OCI-LY7 (cell line): ENCODE measurements around the gene VSNL1. TPM values are rescaled to one million over a fixed set of nuclear protein-coding genes. Genes with fewer than 3 reads are reported as not detected.

Experiments
- BruUV-seq: library from RNA; stranded (reverse); fragments of 400-500 nt; replicated peaks from 2 replicates; lab custom pipeline; 2021; lab: Mats Ljungman, UMichigan
- CTCF ChIA-PET: fragments of 300-600 bp; sonication (Branson Sonifier 250); formaldehyde crosslinking; loops from one replicate; lab custom pipeline; 2022; ENCODE audit warnings: antibody characterized with exemption; ENCODE audit not compliant: unreplicated experiment; lab: Charles Lee
- POLR2A ChIA-PET: fragments of 300-600 bp; sonication (Branson Sonifier 250); formaldehyde crosslinking; loops from one replicate; lab custom pipeline; 2022; ENCODE audit warnings: antibody characterized with exemption; lab: Charles Lee
- DNase-seq: peaks from one replicate; pipeline ENCODE4 v3.0.0-alpha.2; 2015; ENCODE audit warnings: low spot score
- H2AFZ ChIP-seq: fragments of 200-600 bp; sonication (generic), shearing (Covaris generic); 2 replicates; pipeline ENCODE4 v1.6.1; 2014; ENCODE audit warnings: mild to moderate bottlenecking, antibody characterized with exemption, low read length, moderate library complexity
- H3K27ac ChIP-seq: fragments of 200-600 bp; sonication (generic); 2 replicates; pipeline ENCODE4 v1.5.1; 2014; ENCODE audit warnings: mixed run types, low read depth, mild to moderate bottlenecking, moderate library complexity, low read length, inconsistent platforms; ENCODE audit not compliant: poor library complexity, severe bottlenecking
- H3K36me3 ChIP-seq: fragments of 200-600 bp; sonication (generic); 2 replicates; pipeline ENCODE4 v1.6.1; 2014; ENCODE audit warnings: mild to moderate bottlenecking, antibody characterized with exemption, low read length, moderate library complexity, mixed read lengths; ENCODE audit not compliant: insufficient read depth
- H3K4me1 ChIP-seq: fragments of 200-600 bp; sonication (generic); 2 replicates; pipeline ENCODE4 v1.5.1; 2014; ENCODE audit warnings: mild to moderate bottlenecking, low read length; ENCODE audit not compliant: insufficient read depth, poor library complexity, severe bottlenecking
- H3K4me2 ChIP-seq: fragments of 200-600 bp; sonication (generic); 2 replicates; pipeline ENCODE4 v1.6.1; 2014; ENCODE audit warnings: mild to moderate bottlenecking, low read length
- H3K4me3 ChIP-seq: fragments of 200-600 bp; sonication (generic); 2 replicates; pipeline ENCODE4 v1.5.1; 2014; ENCODE audit warnings: mild to moderate bottlenecking, low read depth, low read length; ENCODE audit not compliant: poor library complexity, severe bottlenecking
- H3K79me2 ChIP-seq: fragments of 200-600 bp; sonication (generic); 2 replicates; pipeline ENCODE4 v1.6.1; 2016; ENCODE audit warnings: low read depth, mild to moderate bottlenecking, low read length, moderate library complexity, mixed read lengths; ENCODE audit not compliant: insufficient read depth
- H3K9me2 ChIP-seq: fragments of 200-600 bp; sonication (generic); 2 replicates; pipeline ENCODE4 v1.6.1; 2016; ENCODE audit warnings: mild to moderate bottlenecking, low read length, mixed read lengths; ENCODE audit not compliant: insufficient read depth
- H3K9me3 ChIP-seq: fragments of 200-600 bp; sonication (generic); 2 replicates; pipeline ENCODE4 v1.6.1; 2014; ENCODE audit warnings: mild to moderate bottlenecking, mixed run types, low read length, mixed read lengths
- H4K20me1 ChIP-seq: fragments of 200-600 bp; sonication (generic); 2 replicates; pipeline ENCODE4 v1.6.1; 2014; ENCODE audit warnings: mild to moderate bottlenecking, antibody characterized with exemption, low read length, moderate library complexity, mixed read lengths; ENCODE audit not compliant: insufficient read depth
- EZH2phosphoT487 ChIP-seq: fragments of 200-600 bp; sonication (generic); IDR thresholded peaks from 2 replicates; pipeline ENCODE4 v1.6.1; 2018; ENCODE audit warnings: low read depth, borderline replicate concordance, mild to moderate bottlenecking, mixed run types, antibody characterized with exemption, low read length, moderate library complexity, mixed read lengths
- intact Hi-C: fragments of 100-400 bp; cut with micrococcal nuclease; formaldehyde crosslinking; loops from one replicate; pipeline ENCODE4 v1.10.0; 2022; ENCODE audit not compliant: unreplicated experiment
- total RNA-seq, 2 experiments: library from RNA; depleted of rRNA in 1 of 2; stranded (reverse); fragments of >200 nt in 1 of 2; shearing (Covaris generic) in 1 of 2; gene quantifications; 2 replicates each; pipeline ENCODE4 v1.2.3, GENCODE V29; 2014 to 2022
- TF ChIP-seq, protein P1 (sequence below): fragments of 200-600 bp; sonication (generic); conservative IDR thresholded peaks from 2 replicates; pipeline ENCODE4 v1.5.1; 2014; ENCODE audit warnings: mild to moderate bottlenecking, antibody characterized with exemption, low read length, moderate library complexity, mixed read lengths

VSNL1 gene
- total RNA-seq, 2 experiments from 2014 or later: not detected

DNA sequence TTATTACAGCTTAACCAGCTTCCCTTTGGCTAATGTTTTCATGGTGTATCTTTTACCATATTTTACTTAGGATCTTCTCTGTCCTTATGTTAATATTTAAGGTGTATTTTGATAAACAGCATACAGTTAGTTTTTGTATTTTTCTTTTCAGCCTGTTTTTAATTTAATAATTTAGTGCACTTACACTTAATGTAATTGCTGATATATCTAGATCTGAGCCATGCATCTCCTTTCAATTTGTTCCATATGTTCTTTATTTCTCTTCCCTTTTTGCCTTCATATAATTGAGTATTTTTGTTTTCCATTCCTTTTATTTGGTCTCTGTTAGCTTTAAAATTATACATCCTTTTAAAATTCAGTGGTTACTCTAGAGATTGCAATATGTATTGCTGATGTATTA is 134.3 kb downstream of the VSNL1 start:
- Histone ChIP-seq H2AFZ (no peak overlapping the region), H3K9me2 (no peaks in the 10 kb centered on the region), H3K36me3 (peaks cover 70% of the 10 kb centered on the region), H4K20me1 (no peaks in the 10 kb centered on the region), H3K4me3 (no peak overlapping the region), H3K27ac (no peak overlapping the region), H3K79me2 (no peaks in the 10 kb centered on the region), H3K9me3 (no peaks in the 10 kb centered on the region), H3K4me2 (no peak overlapping the region), H3K4me1 (no peaks in the 10 kb centered on the region)
- BruUV-seq: no TSS peak
- no peak for DNase-seq
- CTCF ChIA-PET: no interaction called here
- TF ChIP-seq EZH2phosphoT487: no peak
- TF ChIP-seq, protein P1, sequence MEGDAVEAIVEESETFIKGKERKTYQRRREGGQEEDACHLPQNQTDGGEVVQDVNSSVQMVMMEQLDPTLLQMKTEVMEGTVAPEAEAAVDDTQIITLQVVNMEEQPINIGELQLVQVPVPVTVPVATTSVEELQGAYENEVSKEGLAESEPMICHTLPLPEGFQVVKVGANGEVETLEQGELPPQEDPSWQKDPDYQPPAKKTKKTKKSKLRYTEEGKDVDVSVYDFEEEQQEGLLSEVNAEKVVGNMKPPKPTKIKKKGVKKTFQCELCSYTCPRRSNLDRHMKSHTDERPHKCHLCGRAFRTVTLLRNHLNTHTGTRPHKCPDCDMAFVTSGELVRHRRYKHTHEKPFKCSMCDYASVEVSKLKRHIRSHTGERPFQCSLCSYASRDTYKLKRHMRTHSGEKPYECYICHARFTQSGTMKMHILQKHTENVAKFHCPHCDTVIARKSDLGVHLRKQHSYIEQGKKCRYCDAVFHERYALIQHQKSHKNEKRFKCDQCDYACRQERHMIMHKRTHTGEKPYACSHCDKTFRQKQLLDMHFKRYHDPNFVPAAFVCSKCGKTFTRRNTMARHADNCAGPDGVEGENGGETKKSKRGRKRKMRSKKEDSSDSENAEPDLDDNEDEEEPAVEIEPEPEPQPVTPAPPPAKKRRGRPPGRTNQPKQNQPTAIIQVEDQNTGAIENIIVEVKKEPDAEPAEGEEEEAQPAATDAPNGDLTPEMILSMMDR: no peak
- POLR2A ChIA-PET: interaction anchor here (0.6 to 1.1 kb wide), 3 partner anchors 13 to 34 kb away, joined by 3 read pairs; no protein-coding TSS in a partner anchor
- intact Hi-C loops: loop anchor here (10.0 kb wide), 1 partner anchor 900 kb away; no protein-coding TSS in a partner anchor

DNA sequence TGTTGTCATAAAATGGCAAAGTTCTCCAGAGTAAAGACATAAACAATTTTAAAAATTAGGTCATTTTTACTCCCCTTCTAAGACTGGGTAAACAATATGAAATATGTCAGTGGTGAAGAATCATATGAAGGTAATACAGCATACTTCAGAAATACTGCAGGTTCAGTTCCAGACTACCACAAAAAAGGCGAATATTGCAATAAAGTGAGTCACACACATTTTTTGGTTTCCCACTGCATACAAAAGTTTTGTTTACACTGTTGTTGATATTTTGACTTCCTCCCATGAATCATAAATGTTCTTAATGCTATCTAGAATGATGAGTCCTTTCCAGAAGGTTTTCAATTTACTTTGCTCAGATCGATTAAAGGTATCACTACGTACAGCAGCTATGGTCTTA is 139.6 kb downstream of the VSNL1 start:
- Histone ChIP-seq H3K27ac (no peak overlapping the region), H3K4me2 (no peak overlapping the region), H3K79me2 (no peaks in the 10 kb centered on the region), H3K9me3 (no peaks in the 10 kb centered on the region), H3K4me3 (no peak overlapping the region), H3K9me2 (no peaks in the 10 kb centered on the region), H4K20me1 (no peaks in the 10 kb centered on the region), H3K36me3 (peaks cover 98% of the 10 kb centered on the region), H3K4me1 (no peaks in the 10 kb centered on the region), H2AFZ (no peak overlapping the region)
- BruUV-seq: no TSS peak
- TF ChIP-seq, protein P1: no peak
- ChIA-PET CTCF (no interaction called here), POLR2A (interaction anchor here (1.3 kb wide), 1 partner anchor 9 kb away, joined by 8 read pairs; no protein-coding TSS in a partner anchor)
- DNase-seq: no peak
- intact Hi-C loops: no loop called here

DNA sequence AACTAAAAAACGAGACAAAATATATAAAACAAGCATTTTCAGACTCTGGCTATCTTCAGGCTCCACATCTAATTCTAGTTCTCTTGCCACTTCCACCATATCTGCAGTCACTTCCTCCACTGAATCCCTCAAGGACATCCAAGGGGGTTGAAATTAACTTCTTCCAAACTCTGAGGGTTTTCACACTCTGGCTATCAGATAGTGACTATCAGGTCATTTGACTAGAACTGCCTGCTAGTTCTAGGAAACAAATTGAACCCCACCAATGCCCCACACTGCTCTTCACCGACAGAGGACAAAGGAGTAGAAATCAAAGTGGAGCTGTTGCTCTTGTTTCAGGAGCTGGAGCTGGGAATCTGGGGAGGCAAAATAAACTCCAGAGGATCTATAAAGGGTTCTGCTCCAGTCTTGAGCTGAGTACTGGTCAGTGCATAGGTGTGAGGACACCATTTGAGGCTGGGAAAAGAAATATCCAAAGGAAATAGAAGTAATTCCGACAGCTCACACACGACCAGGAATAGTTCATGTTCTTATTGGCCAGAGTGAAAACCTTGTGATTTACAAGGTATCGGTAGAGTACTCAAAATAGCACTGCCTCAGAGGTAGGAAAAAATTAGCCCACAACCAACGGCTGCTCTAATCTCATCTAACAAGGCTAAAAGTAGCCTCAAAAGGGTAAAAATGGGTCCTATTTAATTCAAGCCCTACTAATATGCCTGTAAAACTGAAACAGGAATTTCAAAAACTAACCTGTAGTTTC is 141.8 kb downstream of the VSNL1 start:
- intact Hi-C loops: no loop called here
- Histone ChIP-seq H3K79me2 (no peaks in the 10 kb centered on the region), H3K4me2 (no peak overlapping the region), H3K4me1 (no peaks in the 10 kb centered on the region), H2AFZ (no peak overlapping the region), H4K20me1 (no peaks in the 10 kb centered on the region), H3K4me3 (no peak overlapping the region), H3K36me3 (peaks cover 97% of the 10 kb centered on the region), H3K9me2 (no peaks in the 10 kb centered on the region), H3K27ac (no peak overlapping the region), H3K9me3 (no peaks in the 10 kb centered on the region)
- DNase-seq: no peak
- no TSS peak for BruUV-seq
- TF ChIP-seq EZH2phosphoT487: no peak
- TF ChIP-seq, protein P1: no peak
- ChIA-PET POLR2A (interaction anchor here (0.6 to 1.5 kb wide), 4 partner anchors 9 to 90 kb away, joined by 3 to 5 read pairs (median 4); no protein-coding TSS in a partner anchor), CTCF (interaction anchor here (1.3 kb wide), 1 partner anchor 8 kb away, joined by 3 read pairs; no protein-coding TSS in a partner anchor)
